Measurements from ENCODE around the gene NSA2. TPM values are rescaled to one million over a fixed set of nuclear protein-coding genes. Genes with fewer than 3 reads are reported as not detected.

NSA2 gene
- total RNA-seq = 10 to 100 TPM; 24.7 to 88.0 (median 37.4) TPM

DNA sequence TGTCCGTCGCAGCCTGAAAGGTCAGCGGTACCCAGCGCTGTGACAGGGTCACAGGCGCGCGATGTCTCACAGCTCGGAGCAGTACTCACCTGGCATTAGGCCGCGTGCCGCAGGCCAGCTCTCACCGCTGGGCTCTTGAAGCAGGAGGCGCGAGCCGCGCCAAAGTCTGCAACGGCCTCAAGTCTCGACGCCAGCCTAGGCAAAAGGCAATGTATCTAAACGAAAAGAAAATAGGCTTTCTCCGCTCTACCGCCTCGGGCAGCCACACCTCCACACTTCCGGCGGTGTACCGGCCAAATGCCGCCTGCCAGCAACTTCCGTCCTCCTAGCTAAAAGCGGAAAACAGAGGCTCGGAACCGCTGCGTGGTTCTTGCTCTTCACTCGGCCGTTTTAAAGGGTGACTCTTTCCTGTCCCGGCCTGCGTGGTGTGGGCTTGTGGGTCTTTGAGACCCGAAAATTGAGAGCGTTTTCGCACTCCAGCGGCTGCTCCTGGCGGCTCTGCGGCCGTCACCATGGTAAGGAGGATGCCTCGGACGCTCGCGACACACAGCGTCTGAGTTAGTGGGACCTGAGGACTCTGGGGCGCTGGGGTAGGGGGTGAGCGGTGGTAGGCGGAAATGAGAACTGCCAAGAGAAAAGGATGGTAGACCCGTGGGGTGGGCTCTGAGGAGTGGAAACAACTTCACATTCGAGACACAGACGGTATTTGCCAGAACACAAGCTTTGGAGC is at the start of gene NSA2, which contains the start of gene GFM2:
Gene NSA2, plus strand, starts transcription at position 401 of the 730 bp plus-strand sequence. Its CDS starts 112 bp downstream, at position 513.
Gene GFM2, minus strand, starts transcription at position 269 of the 730 bp plus-strand sequence. CDS start 3,375 bp downstream, outside the sequence.
- H3K36me3 ChIP-seq = peaks cover 0 to 30% (median 13%) of the 10 kb centered on the region in 4 donors
- peaks cover 18 to 33% (median 23%) of the 10 kb centered on the region in 4 donors for H3K4me1 ChIP-seq
- H3K27me3 ChIP-seq = no peaks in the 10 kb centered on the region
- H3K4me3 ChIP-seq = peak within 1 kb of the TSS; percentile 71 to 93 (median 84)
- H3K27ac ChIP-seq = peak within 1 kb of the TSS; percentile 84 to 88 (median 87)
- TF ChIP-seq POLR2A (IDR thresholded peaks at IDR 0.05) = peak; percentile 40
- no peak for TF ChIP-seq EP300 (IDR thresholded peaks at IDR 0.05; ENCODE audit: low read depth)
- TF ChIP-seq CTCF (IDR thresholded peaks at IDR 0.05) = peak in 1 of 5 experiments; percentile 11
- TF ChIP-seq POLR2AphosphoS5 (IDR thresholded peaks at IDR 0.05) = peak; percentile 49 to 76 (median 52)
- intact Hi-C loops (cut with DNase I; ENCODE audit: low total_unique reads) (no loop called here), in situ Hi-C loops (cut with MboI; ENCODE audit: low pct_ligation_motif_present in 1 of 4, low pct_unique_long_range_greater_than_20kb in 1 of 4, low sequenced_read_pairs in 3 of 4) (no loop called here)
- WGBS, 2 donors (ENCODE audit: low coverage in 1 of 2) = 1% methylated on average over 47 of the region's 54 CpGs; no CpG with 5 or more reads in 1 of the 2 donors
- peak; percentile 94 for DNase-seq
- H3K9me3 ChIP-seq = no peaks in the 10 kb centered on the region

DNA sequence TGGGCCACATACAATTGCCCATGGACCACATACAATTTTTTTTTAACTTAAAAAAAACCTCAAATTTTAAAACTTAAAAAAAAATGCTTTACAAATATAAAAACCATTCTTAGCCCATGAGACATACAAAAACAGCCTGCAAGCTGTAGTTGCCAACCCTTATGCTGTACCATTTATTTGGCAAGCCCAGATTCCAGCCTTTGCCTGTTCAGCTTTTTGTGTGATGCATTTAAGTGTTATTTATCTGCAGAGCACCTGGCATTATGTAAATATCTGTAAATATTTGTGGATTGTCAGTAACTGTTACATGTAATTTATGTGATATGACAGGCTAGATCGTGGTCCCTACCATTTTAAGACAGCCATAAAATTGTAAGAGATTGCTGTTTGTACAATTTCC is 49.5 kb upstream of the NSA2 start:
- H3K4me1 ChIP-seq = no peaks in the 10 kb centered on the region
- DNase-seq = no peak
- no peak overlapping the region for H3K27ac ChIP-seq
- H3K4me3 ChIP-seq = no peak overlapping the region
- TF ChIP-seq CTCF (IDR thresholded peaks at IDR 0.05) = no peak
- no peak for TF ChIP-seq EP300 (IDR thresholded peaks at IDR 0.05; ENCODE audit: low read depth)
- TF ChIP-seq POLR2AphosphoS5 (IDR thresholded peaks at IDR 0.05) = no peak
- no peak for TF ChIP-seq POLR2A (IDR thresholded peaks at IDR 0.05)
- no peaks in the 10 kb centered on the region for H3K27me3 ChIP-seq
- peaks cover 0 to 57% (median 19%) of the 10 kb centered on the region in 4 donors for H3K36me3 ChIP-seq
- no peaks in the 10 kb centered on the region for H3K9me3 ChIP-seq
- WGBS, 2 donors (ENCODE audit: low coverage in 1 of 2) = 0 to 26% methylated on average over 1 of the region's 1 CpG
- in situ Hi-C loops (cut with MboI; ENCODE audit: low pct_ligation_motif_present in 1 of 4, low pct_unique_long_range_greater_than_20kb in 1 of 4, low sequenced_read_pairs in 3 of 4) (no loop called here), intact Hi-C loops (cut with DNase I; ENCODE audit: low total_unique reads) (no loop called here)

GRCh38 chr5:74722271-74722670 is 44.8 kb upstream of the NSA2 start:
- TF ChIP-seq CTCF (IDR thresholded peaks at IDR 0.05) = no peak
- no peak for TF ChIP-seq POLR2AphosphoS5 (IDR thresholded peaks at IDR 0.05)
- TF ChIP-seq EP300 (IDR thresholded peaks at IDR 0.05; ENCODE audit: low read depth) = no peak
- TF ChIP-seq POLR2A (IDR thresholded peaks at IDR 0.05) = no peak
- 22 to 47% methylated on average over 1 of the region's 1 CpG for WGBS, 2 donors (ENCODE audit: low coverage in 1 of 2)
- DNase-seq = no peak
- Histone ChIP-seq H3K4me3 (no peak overlapping the region), H3K36me3 (peaks cover 0 to 84% (median 29%) of the 10 kb centered on the region in 4 donors), H3K4me1 (no peaks in the 10 kb centered on the region), H3K27ac (no peak overlapping the region), H3K27me3 (no peaks in the 10 kb centered on the region), H3K9me3 (no peaks in the 10 kb centered on the region)
- intact Hi-C loops (cut with DNase I; ENCODE audit: low total_unique reads) (no loop called here), in situ Hi-C loops (cut with MboI; ENCODE audit: low pct_ligation_motif_present in 1 of 4, low pct_unique_long_range_greater_than_20kb in 1 of 4, low sequenced_read_pairs in 3 of 4) (no loop called here)

- intact Hi-C loops (cut with DNase I; ENCODE audit: low total_unique reads) (no loop called here), in situ Hi-C loops (cut with MboI; ENCODE audit: low pct_ligation_motif_present in 1 of 4, low pct_unique_long_range_greater_than_20kb in 1 of 4, low sequenced_read_pairs in 3 of 4) (no loop called here)
- no peak for DNase-seq
- no peak for TF ChIP-seq CTCF (IDR thresholded peaks at IDR 0.05)
- TF ChIP-seq EP300 (IDR thresholded peaks at IDR 0.05; ENCODE audit: low read depth) = no peak
- no peak for TF ChIP-seq POLR2A (IDR thresholded peaks at IDR 0.05)
- no peak for TF ChIP-seq POLR2AphosphoS5 (IDR thresholded peaks at IDR 0.05)
- H3K27me3 ChIP-seq = no peaks in the 10 kb centered on the region
- H3K27ac ChIP-seq = no peak overlapping the region
- H3K4me3 ChIP-seq = no peak overlapping the region
- H3K4me1 ChIP-seq = no peaks in the 10 kb centered on the region
- 86 to 97% methylated on average over 1 of the region's 1 CpG for WGBS, 2 donors (ENCODE audit: low coverage in 1 of 2)
- H3K9me3 ChIP-seq = no peaks in the 10 kb centered on the region
- H3K36me3 ChIP-seq = peaks cover 0 to 75% (median 24%) of the 10 kb centered on the region in 4 donors
Measured at GRCh38 chr5:74725331-74725730, 41.7 kb upstream of the NSA2 start.
